Measurements from ENCODE around the gene AVPI1. TPM values are rescaled to one million over a fixed set of nuclear protein-coding genes. Genes with fewer than 3 reads are reported as not detected.

The AVPI1 gene
- total RNA-seq, 1 donor from 2014 or later = 2.6 TPM

DNA sequence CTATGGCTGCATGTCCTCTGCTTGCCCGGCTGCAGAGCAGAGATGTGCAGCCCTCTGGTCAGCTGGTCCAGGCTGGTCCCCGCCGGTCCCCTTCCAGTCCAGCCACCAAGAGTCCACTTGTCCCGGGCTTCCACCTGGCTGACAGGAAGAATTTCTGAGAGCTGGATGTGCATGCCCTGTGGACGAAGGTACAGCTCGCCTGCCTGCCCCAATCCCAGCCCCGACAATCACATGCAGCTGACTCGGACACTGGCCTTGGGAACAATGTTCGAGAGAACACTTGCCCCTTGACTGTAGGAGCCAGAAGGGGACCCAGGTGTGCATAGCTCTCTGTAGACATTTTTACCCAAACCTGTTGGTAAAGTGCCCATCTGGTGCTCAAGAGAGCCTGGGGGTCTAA lies 11.8 kb downstream of the AVPI1 start:
- Histone ChIP-seq H3K4me3 (no peak overlapping the region), H2AFZ (replicated peaks) (no peak overlapping the region), H3K79me2 (ENCODE audit: low read depth) (no peaks in the 10 kb centered on the region), H3K9me3 (ENCODE audit: low read depth) (no peaks in the 10 kb centered on the region), H3K4me2 (no peak overlapping the region), H3K9ac (no peak overlapping the region), H4K20me1 (ENCODE audit: low read depth) (no peaks in the 10 kb centered on the region), H3K4me1 (no peaks in the 10 kb centered on the region), H3K27ac (no peak overlapping the region), H3F3A (ENCODE audit: low read depth) (peaks cover 6% of the 10 kb centered on the region), H3K27me3 (no peaks in the 10 kb centered on the region), H3K36me3 (no peaks in the 10 kb centered on the region)
- no peaks in the 10 kb centered on the region for H3K9me3 Mint-ChIP-seq
- H3K36me3 Mint-ChIP-seq = peaks cover 5% of the 10 kb centered on the region
- no peak overlapping the region for H3K4me3 Mint-ChIP-seq
- DNase-seq (ENCODE audit: low spot score) = no peak
- H3K27ac Mint-ChIP-seq = no peak overlapping the region
- no peaks in the 10 kb centered on the region for H3K27me3 Mint-ChIP-seq (ENCODE audit: insufficient read depth, low read depth)
- no peak for TF ChIP-seq CTCF (IDR thresholded peaks at IDR 0.05)
- no peak for TF ChIP-seq EZH2phosphoT487 (IDR thresholded peaks at IDR 0.05)
- TF ChIP-seq EZH2 (IDR thresholded peaks at IDR 0.05) = no peak
- H3K4me1 Mint-ChIP-seq = no peaks in the 10 kb centered on the region

DNA sequence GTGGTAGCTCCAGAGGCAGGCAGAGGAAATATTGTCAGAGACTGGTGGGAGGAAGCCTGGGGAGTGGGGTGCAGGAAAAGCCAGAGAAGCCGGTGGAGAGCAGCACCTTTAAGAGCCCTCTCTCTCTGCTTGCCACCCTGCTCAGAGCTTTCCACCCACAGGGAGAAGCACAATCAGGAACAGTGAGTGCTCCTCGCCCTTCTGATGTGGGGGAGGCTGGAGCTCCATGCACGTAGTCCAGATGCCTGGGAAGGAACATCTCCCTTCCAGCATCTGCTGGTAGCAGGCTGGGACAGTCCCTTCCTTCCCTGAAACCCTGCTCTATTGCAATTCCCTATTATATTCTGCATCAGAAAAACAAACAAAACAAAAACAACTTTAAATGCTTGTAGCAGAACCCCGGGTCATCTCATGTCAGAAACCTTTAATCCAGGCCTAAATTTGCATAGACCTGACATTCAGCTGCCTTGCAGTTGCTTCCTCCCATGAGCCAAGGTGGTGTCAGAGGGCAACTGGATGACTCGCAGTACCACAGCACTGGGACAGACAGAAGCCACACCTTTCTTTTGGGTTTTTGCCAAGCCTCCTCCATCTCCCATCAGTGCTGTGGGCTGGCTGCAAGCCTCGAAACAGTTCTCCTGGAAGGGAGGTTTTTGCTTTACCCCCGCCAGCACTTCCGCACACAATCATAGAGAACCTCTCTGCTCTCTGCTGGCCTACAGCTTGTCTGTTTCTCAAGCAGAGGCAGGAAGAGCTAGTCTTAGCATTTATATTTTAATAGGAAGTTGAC lies 13.1 kb downstream of the AVPI1 start:
- no peaks in the 10 kb centered on the region for H3K4me1 ChIP-seq
- H3K79me2 ChIP-seq (ENCODE audit: low read depth) = no peaks in the 10 kb centered on the region
- no peak overlapping the region for H3K4me3 ChIP-seq
- Mint-ChIP-seq H3K27me3 (ENCODE audit: insufficient read depth, low read depth) (no peaks in the 10 kb centered on the region), H3K9me3 (no peaks in the 10 kb centered on the region), H3K36me3 (peaks cover 5% of the 10 kb centered on the region), H3K27ac (no peak overlapping the region), H3K4me1 (no peaks in the 10 kb centered on the region), H3K4me3 (no peak overlapping the region)
- H3K9me3 ChIP-seq (ENCODE audit: low read depth) = no peaks in the 10 kb centered on the region
- H3K9ac ChIP-seq = no peak overlapping the region
- H3K36me3 ChIP-seq = no peaks in the 10 kb centered on the region
- TF ChIP-seq CTCF (IDR thresholded peaks at IDR 0.05) (no peak), EZH2phosphoT487 (IDR thresholded peaks at IDR 0.05) (no peak), EZH2 (IDR thresholded peaks at IDR 0.05) (no peak)
- H2AFZ ChIP-seq (replicated peaks) = no peak overlapping the region
- H4K20me1 ChIP-seq (ENCODE audit: low read depth) = no peaks in the 10 kb centered on the region
- H3K27ac ChIP-seq = no peak overlapping the region
- peaks cover 6% of the 10 kb centered on the region for H3F3A ChIP-seq (ENCODE audit: low read depth)
- H3K27me3 ChIP-seq = no peaks in the 10 kb centered on the region
- H3K4me2 ChIP-seq = no peak overlapping the region
- no peak for DNase-seq (ENCODE audit: low spot score)

GRCh38 chr10:97669571-97669970 lies 17.5 kb downstream of the AVPI1 start:
- Histone ChIP-seq H3K27me3 (no peaks in the 10 kb centered on the region), H3K4me2 (no peak overlapping the region), H3K9me3 (ENCODE audit: low read depth) (no peaks in the 10 kb centered on the region), H3F3A (ENCODE audit: low read depth) (no peaks in the 10 kb centered on the region), H4K20me1 (ENCODE audit: low read depth) (no peaks in the 10 kb centered on the region), H2AFZ (replicated peaks) (no peak overlapping the region), H3K4me3 (no peak overlapping the region), H3K79me2 (ENCODE audit: low read depth) (no peaks in the 10 kb centered on the region), H3K36me3 (no peaks in the 10 kb centered on the region), H3K4me1 (no peaks in the 10 kb centered on the region), H3K9ac (no peak overlapping the region), H3K27ac (no peak overlapping the region)
- Mint-ChIP-seq H3K27ac (no peak overlapping the region), H3K9me3 (no peaks in the 10 kb centered on the region), H3K4me3 (no peak overlapping the region), H3K36me3 (peaks cover 20% of the 10 kb centered on the region), H3K27me3 (ENCODE audit: insufficient read depth, low read depth) (no peaks in the 10 kb centered on the region), H3K4me1 (no peaks in the 10 kb centered on the region)
- TF ChIP-seq EZH2phosphoT487 (IDR thresholded peaks at IDR 0.05) (no peak), EZH2 (IDR thresholded peaks at IDR 0.05) (no peak), CTCF (IDR thresholded peaks at IDR 0.05) (no peak)
- DNase-seq (ENCODE audit: low spot score) = no peak
